K562 (cell line): Measurements from ENCODE around the gene RPL36AL. TPM values are rescaled to one million over a fixed set of nuclear protein-coding genes. Genes with fewer than 3 reads are reported as not detected.
A peak's percentile ranks its signal among the peaks of the same experiment; 100 is the strongest.

Experiments used
- FOXM1 ChIP-seq, 2 experiments: fragments of 450-650 bp in 1 of 2; sonication (generic) in 1 of 2; formaldehyde crosslinking in 1 of 2; IDR thresholded peaks; 2 replicates each; pipeline versions ENCODE4 v1.6.1 to v1.9.0; 2017 to 2022; ENCODE audit warnings: low read depth in 2 of 2, mild to moderate bottlenecking in 2 of 2, missing genetic modification reagents in 1 of 2, moderate library complexity in 1 of 2
- NRF1 ChIP-seq, 2 experiments: fragments of 450-650 bp; IDR thresholded peaks in 1 of 2; conservative IDR thresholded peaks in 1 of 2; 2 replicates each; pipeline ENCODE4 v1.6.1; 2014; ENCODE audit warnings: mild to moderate bottlenecking in 2 of 2
- RFX7 ChIP-seq: fragments of 250-450 bp; sonication (Bioruptor Pico); IDR thresholded peaks from 2 replicates; pipeline ENCODE4 v1.5.1; 2021; ENCODE audit warnings: mild to moderate bottlenecking
- RUNX1 ChIP-seq: sonication (generic); IDR thresholded peaks from 2 replicates; pipeline ENCODE4 v1.6.1; 2016; ENCODE audit warnings: antibody characterized with exemption, low read depth
- TCF7L2 ChIP-seq: fragments of 150-350 bp; IDR thresholded peaks from 2 replicates; pipeline ENCODE4 v1.6.1; 2016; ENCODE audit warnings: low read depth, mild to moderate bottlenecking, low read length, moderate library complexity
- WHSC1 ChIP-seq: IDR thresholded peaks from one replicate; pipeline ENCODE4 v1.6.1; 2012; ENCODE audit warnings: low read length, control low read depth, inconsistent platforms
- ZNF778 ChIP-seq: fragments of 450-650 bp; formaldehyde crosslinking; IDR thresholded peaks from 2 replicates; pipeline ENCODE4 v1.4.0; 2020; ENCODE audit warnings: mild to moderate bottlenecking, moderate library complexity
- polyA plus RNA-seq, 8 experiments: library from polyadenylated mRNA; depleted of rRNA in 4 of 8; stranded (reverse) in 5 of 8; unstranded in 3 of 8; fragments of >200 nt; fragmentation: Nextera tagmentation in 2 of 8; fragmentation: Illumina TruSeq in 1 of 8; extraction: Ambion mirVana in 2 of 8; extraction: Trizol in 1 of 8; gene quantifications; 2 replicates each; pipeline versions ENCODE4 v1.2.1 to v1.2.3, GENCODE V29; 2011 to 2014; ENCODE audit warnings: inconsistent platforms in 1 of 8, missing spikeins in 1 of 8
- total RNA-seq, 7 experiments: library from RNA; depleted of rRNA in 6 of 7; stranded (reverse); fragments of >200 nt in 6 of 7; fragmentation: Illumina TruSeq in 2 of 7; extraction: Trizol in 2 of 7; gene quantifications; 2 replicates each; pipeline versions ENCODE4 v1.2.1 to v1.2.3, GENCODE V29; 2011 to 2021; ENCODE audit warnings: low replicate concordance in 1 of 7
- TF ChIP-seq, protein P1 (sequence below): fragments of 250-450 bp; sonication (Bioruptor Pico); IDR thresholded peaks from 2 replicates; pipeline ENCODE4 v1.4.0; 2020; ENCODE audit warnings: borderline replicate concordance
- TF ChIP-seq, protein P2 (sequence below): sonication (generic); formaldehyde crosslinking; IDR thresholded peaks from 2 replicates; pipeline ENCODE4 v1.8.1; 2023; ENCODE audit warnings: mild to moderate bottlenecking, missing genetic modification reagents
- TF ChIP-seq, protein P3 (sequence below), 2 experiments: fragments of 450-650 bp in 1 of 2; sonication (generic) in 1 of 2; formaldehyde crosslinking; conservative IDR thresholded peaks; 2 replicates each; pipeline versions ENCODE4 v1.4.0 to v1.8.1; 2020 to 2022; ENCODE audit warnings: mild to moderate bottlenecking in 1 of 2, missing genetic modification reagents in 1 of 2
- TF ChIP-seq, protein P4 (sequence below): IDR thresholded peaks from 2 replicates; pipeline ENCODE4 v1.6.1; 2014; ENCODE audit warnings: antibody characterized with exemption
- TF ChIP-seq, protein P5 (sequence below): fragments of 200-800 bp; sonication (Bioruptor generic); IDR thresholded peaks from 2 replicates; pipeline ENCODE4 v1.6.1; 2017; ENCODE audit warnings: missing genetic modification characterization, missing compliant biosample characterization
- TF ChIP-seq, protein P6 (sequence below): fragments of 450-650 bp; IDR thresholded peaks from 2 replicates; pipeline ENCODE4 v1.6.1; 2016; ENCODE audit warnings: antibody characterized with exemption

RPL36AL gene
- total and polyA plus RNA-seq, 9 of the 15 experiments (the other 6 are each of a cell fraction or from before 2014, with no cell fraction given) = 146 to 674 (median 360) TPM

DNA sequence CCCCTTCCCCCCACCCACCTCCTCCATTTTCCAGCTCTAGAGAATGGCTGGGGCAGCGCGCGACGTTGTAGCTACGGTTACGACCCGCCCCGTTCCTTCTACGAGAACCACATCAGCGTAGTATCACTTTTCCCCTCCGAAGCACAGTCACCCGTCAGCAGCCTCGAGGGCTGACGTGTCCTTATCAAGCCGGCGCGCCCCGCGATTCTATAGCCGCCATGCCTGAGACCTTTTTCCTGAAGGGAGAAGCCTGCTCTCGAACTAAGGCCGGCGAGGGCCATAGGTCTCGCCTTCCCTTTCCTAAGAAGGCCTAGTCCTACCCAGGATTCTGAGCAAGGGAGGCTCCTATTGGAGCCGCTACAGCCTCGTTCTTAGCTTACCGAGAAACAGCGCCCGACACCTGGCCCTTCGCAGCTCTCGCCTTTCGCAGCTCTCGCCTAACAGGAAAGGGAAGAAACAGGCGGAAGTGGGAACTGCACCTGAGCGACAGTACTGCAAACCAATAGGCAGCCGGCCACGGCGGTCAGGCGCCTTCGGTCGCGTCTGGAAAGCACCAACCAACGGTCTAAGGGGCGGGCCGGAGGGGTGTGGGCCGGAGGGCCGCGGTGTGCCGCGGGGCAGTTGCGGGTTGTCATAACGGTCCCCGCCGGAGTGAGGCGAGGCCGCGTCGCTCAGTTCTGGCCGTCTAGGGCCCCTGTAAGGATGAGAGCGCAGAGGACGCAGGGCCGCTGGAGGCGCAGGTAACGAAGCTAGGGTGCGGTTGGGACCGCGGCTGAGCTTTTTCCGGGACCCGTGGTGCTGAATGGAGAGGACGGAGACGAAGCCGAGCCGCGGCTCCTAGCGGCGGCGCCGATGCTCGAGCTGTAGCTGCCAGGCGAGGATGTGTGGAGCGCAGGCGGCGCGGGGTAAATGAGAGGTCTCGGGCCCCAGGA lies at the start of gene RPL36AL, which contains the start of gene MGAT2 (continued):
- TF ChIP-seq, protein P1, sequence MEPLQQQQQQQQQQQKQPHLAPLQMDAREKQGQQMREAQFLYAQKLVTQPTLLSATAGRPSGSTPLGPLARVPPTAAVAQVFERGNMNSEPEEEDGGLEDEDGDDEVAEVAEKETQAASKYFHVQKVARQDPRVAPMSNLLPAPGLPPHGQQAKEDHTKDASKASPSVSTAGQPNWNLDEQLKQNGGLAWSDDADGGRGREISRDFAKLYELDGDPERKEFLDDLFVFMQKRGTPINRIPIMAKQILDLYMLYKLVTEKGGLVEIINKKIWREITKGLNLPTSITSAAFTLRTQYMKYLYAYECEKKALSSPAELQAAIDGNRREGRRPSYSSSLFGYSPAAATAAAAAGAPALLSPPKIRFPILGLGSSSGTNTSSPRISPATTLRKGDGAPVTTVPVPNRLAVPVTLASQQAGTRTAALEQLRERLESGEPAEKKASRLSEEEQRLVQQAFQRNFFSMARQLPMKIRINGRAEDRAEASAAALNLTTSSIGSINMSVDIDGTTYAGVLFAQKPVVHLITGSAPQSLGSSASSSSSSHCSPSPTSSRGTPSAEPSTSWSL (CRISPR knock-in tag) = no peak
- TF ChIP-seq RUNX1 (no peak), RFX7 (CRISPR knock-in tag) (no peak), TCF7L2 (no peak), WHSC1 (no peak), FOXM1 (IDR thresholded peaks at IDR 0.05; ENCODE audit: low read depth) (0 out of 2 replicates have a peak, but pooled peaks have one; percentile 23), FOXM1 (CRISPR knock-in tag; IDR thresholded peaks at IDR 0.05; ENCODE audit: low read depth) (no peak), NRF1 (conservative IDR thresholded peaks at IDR 0.05 in 1 of 2, IDR thresholded peaks at IDR 0.05 in 1 of 2) (peak in 1 of 2 experiments; percentile 13; a peak in 1 of 4 replicates), ZNF778 (CRISPR knock-in tag) (no peak)
- TF ChIP-seq, protein P2, sequence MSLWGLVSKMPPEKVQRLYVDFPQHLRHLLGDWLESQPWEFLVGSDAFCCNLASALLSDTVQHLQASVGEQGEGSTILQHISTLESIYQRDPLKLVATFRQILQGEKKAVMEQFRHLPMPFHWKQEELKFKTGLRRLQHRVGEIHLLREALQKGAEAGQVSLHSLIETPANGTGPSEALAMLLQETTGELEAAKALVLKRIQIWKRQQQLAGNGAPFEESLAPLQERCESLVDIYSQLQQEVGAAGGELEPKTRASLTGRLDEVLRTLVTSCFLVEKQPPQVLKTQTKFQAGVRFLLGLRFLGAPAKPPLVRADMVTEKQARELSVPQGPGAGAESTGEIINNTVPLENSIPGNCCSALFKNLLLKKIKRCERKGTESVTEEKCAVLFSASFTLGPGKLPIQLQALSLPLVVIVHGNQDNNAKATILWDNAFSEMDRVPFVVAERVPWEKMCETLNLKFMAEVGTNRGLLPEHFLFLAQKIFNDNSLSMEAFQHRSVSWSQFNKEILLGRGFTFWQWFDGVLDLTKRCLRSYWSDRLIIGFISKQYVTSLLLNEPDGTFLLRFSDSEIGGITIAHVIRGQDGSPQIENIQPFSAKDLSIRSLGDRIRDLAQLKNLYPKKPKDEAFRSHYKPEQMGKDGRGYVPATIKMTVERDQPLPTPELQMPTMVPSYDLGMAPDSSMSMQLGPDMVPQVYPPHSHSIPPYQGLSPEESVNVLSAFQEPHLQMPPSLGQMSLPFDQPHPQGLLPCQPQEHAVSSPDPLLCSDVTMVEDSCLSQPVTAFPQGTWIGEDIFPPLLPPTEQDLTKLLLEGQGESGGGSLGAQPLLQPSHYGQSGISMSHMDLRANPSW (CRISPR knock-in tag) = no peak
- TF ChIP-seq, protein P3, sequence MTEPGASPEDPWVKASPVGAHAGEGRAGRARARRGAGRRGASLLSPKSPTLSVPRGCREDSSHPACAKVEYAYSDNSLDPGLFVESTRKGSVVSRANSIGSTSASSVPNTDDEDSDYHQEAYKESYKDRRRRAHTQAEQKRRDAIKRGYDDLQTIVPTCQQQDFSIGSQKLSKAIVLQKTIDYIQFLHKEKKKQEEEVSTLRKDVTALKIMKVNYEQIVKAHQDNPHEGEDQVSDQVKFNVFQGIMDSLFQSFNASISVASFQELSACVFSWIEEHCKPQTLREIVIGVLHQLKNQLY (CRISPR knock-in tag; conservative IDR thresholded peaks at IDR 0.05) = no peak
- TF ChIP-seq, protein P4, sequence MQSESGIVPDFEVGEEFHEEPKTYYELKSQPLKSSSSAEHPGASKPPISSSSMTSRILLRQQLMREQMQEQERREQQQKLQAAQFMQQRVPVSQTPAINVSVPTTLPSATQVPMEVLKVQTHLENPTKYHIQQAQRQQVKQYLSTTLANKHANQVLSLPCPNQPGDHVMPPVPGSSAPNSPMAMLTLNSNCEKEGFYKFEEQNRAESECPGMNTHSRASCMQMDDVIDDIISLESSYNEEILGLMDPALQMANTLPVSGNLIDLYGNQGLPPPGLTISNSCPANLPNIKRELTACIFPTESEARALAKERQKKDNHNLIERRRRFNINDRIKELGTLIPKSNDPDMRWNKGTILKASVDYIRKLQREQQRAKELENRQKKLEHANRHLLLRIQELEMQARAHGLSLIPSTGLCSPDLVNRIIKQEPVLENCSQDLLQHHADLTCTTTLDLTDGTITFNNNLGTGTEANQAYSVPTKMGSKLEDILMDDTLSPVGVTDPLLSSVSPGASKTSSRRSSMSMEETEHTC = no peak; the same call in 1 of the 2 replicates
- TF ChIP-seq, protein P5, sequence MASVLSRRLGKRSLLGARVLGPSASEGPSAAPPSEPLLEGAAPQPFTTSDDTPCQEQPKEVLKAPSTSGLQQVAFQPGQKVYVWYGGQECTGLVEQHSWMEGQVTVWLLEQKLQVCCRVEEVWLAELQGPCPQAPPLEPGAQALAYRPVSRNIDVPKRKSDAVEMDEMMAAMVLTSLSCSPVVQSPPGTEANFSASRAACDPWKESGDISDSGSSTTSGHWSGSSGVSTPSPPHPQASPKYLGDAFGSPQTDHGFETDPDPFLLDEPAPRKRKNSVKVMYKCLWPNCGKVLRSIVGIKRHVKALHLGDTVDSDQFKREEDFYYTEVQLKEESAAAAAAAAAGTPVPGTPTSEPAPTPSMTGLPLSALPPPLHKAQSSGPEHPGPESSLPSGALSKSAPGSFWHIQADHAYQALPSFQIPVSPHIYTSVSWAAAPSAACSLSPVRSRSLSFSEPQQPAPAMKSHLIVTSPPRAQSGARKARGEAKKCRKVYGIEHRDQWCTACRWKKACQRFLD = no peak
- TF ChIP-seq, protein P6, sequence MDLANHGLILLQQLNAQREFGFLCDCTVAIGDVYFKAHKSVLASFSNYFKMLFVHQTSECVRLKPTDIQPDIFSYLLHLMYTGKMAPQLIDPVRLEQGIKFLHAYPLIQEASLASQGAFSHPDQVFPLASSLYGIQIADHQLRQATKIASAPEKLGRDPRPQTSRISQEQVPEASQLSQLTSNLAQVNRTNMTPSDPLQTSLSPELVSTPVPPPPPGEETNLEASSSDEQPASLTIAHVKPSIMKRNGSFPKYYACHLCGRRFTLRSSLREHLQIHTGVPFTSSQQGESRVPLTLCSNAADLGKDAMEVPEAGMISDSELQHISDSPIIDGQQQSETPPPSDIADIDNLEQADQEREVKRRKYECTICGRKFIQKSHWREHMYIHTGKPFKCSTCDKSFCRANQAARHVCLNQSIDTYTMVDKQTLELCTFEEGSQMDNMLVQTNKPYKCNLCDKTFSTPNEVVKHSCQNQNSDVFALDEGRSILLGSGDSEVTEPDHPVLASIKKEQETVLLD = no peak
